Measurements from ENCODE around the gene PARD3B.

GRCh38 chr2:205462681-205463345 lies 917.5 kb downstream of the PARD3B start:
- TF ChIP-seq NFATC3 (CRISPR knock-in tag; IDR thresholded peaks at IDR 0.05) (no peak), ZNF326 (CRISPR knock-in tag; IDR thresholded peaks at IDR 0.05; ENCODE audit: borderline replicate concordance) (no peak), ZNF788 (CRISPR knock-in tag; IDR thresholded peaks at IDR 0.05; ENCODE audit: borderline replicate concordance) (no peak), ZNF530 (CRISPR knock-in tag; IDR thresholded peaks at IDR 0.05; ENCODE audit: low read depth) (no peak), ATF6 (CRISPR knock-in tag; conservative IDR thresholded peaks at IDR 0.05) (no peak), ZZZ3 (CRISPR knock-in tag; IDR thresholded peaks at IDR 0.05; ENCODE audit: borderline replicate concordance) (no peak), RFX5 (IDR thresholded peaks at IDR 0.05; ENCODE audit: low read depth, low read length) (no peak), CEBPG (CRISPR knock-in tag; IDR thresholded peaks at IDR 0.05) (no peak), ZC3H13 (CRISPR knock-in tag; IDR thresholded peaks at IDR 0.05) (no peak), KDM1A (CRISPR knock-in tag; IDR thresholded peaks at IDR 0.05) (no peak)
- TF ChIP-seq, protein P1, sequence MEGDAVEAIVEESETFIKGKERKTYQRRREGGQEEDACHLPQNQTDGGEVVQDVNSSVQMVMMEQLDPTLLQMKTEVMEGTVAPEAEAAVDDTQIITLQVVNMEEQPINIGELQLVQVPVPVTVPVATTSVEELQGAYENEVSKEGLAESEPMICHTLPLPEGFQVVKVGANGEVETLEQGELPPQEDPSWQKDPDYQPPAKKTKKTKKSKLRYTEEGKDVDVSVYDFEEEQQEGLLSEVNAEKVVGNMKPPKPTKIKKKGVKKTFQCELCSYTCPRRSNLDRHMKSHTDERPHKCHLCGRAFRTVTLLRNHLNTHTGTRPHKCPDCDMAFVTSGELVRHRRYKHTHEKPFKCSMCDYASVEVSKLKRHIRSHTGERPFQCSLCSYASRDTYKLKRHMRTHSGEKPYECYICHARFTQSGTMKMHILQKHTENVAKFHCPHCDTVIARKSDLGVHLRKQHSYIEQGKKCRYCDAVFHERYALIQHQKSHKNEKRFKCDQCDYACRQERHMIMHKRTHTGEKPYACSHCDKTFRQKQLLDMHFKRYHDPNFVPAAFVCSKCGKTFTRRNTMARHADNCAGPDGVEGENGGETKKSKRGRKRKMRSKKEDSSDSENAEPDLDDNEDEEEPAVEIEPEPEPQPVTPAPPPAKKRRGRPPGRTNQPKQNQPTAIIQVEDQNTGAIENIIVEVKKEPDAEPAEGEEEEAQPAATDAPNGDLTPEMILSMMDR (CRISPR knock-in tag; IDR thresholded peaks at IDR 0.05), result no peak

All from HepG2 (cell line).